GM18498 (cell line): ENCODE data around the gene FUS.

Source experiments
- ATAC-seq: cut with Tn5 transposase; IDR thresholded peaks from one replicate; pipeline ENCODE4 v1.9.1; 2021; ENCODE audit warnings: mild to moderate bottlenecking, moderate library complexity; ENCODE audit not compliant: unreplicated experiment

Gene FUS

GRCh38 chr16:31225193-31225592 lies 45.3 kb downstream of the FUS start:
- ATAC-seq: no peak

GRCh38 chr16:31228206-31228605 lies 48.3 kb downstream of the FUS start:
- ATAC-seq: no peak

- ATAC-seq: no peak
These were observed 49.6 kb downstream of the FUS start for GRCh38 chr16:31229501-31229900.

- ATAC-seq: no peak
These were observed 58.1 kb downstream of the FUS start for GRCh38 chr16:31238041-31238440.
